ENCODE measurements around the gene BOLA3. TPM values are rescaled to one million over a fixed set of nuclear protein-coding genes. Genes with fewer than 3 reads are reported as not detected.

BOLA3 gene
- total and polyA plus RNA-seq, 2 donors (not counting 1 experiment from before 2014, with no cell fraction given), result 6.5 to 8.5 TPM

DNA sequence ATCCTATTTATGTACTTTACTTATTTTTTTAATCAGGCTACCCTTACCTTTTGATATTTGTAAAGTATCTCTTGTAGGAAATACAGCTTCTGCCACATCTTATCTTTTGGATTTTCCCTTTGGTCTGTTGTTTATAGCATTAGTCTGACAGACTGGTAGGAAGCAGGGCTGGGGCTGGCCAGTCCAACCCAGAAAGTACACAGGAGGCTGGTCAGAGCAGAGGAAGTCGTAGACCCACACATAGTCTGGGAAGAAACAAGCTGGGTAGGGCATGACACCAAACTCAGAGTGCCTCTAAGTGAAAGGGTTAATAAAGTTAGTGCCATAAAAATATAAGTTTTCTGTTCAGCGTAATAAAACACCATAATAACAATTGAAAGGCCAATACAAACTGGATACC, 51.7 kb downstream of the BOLA3 start:
- POLR2A ChIA-PET, result no interaction called here
- H3K4me2 ChIP-seq (replicated peaks; ENCODE audit: low read depth, low read length, poor library complexity, severe bottlenecking), result no peak overlapping the region

DNA sequence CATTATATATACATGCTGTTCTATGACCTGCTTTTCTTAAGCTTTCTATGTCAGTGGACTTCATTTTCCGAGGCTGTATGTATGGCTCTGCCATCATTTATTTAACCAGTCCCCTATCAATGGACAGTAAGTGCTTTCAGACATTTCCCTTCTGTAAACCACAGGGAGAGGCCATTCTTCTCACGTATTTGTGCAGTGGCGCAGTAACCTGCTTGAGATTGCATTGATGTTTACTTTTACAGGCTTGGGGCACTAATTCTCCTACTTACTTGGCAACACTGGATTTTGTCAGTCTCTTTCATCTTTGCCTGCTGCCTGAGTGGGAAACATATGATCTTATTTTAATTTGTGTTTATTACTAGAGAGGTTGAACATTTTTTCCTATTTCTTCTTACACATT, 52.1 kb downstream of the BOLA3 start:
- Histone ChIP-seq H2AFZ (ENCODE audit: insufficient read depth, low read depth, low read length, poor library complexity, severe bottlenecking) (no peak overlapping the region), H3K9me3 (ENCODE audit: control extremely low read depth in 1 of 3, control insufficient read depth in 2 of 3, insufficient read depth in 1 of 3, low read length in 2 of 3) (no peaks in the 10 kb centered on the region), H3K79me2 (ENCODE audit: control insufficient read depth, insufficient read depth, low read length) (no peaks in the 10 kb centered on the region), H4K20me1 (ENCODE audit: control insufficient read depth, insufficient read depth, low read length, poor library complexity, severe bottlenecking) (no peaks in the 10 kb centered on the region), H3K4me1 (ENCODE audit: control insufficient read depth in 2 of 2, insufficient read depth in 2 of 2, low read length in 2 of 2) (no peaks in the 10 kb centered on the region), H3K4me2 (replicated peaks; ENCODE audit: low read depth, low read length, poor library complexity, severe bottlenecking) (no peak overlapping the region), H3K9ac (ENCODE audit: low read length) (no peak overlapping the region), H3K27ac (ENCODE audit: low read length in 2 of 2) (no peak overlapping the region), H3K4me3 (ENCODE audit: control extremely low read depth in 1 of 5, extremely low read depth in 1 of 5, insufficient read depth in 1 of 5, low read depth in 2 of 5, low read length in 4 of 5) (no peak overlapping the region), H3K27me3 (replicated peaks in 1 of 4; ENCODE audit: control extremely low read depth in 1 of 4, control insufficient read depth in 3 of 4, insufficient read depth in 4 of 4, low read length in 3 of 4) (no peaks in the 10 kb centered on the region), H3K36me3 (replicated peaks in 1 of 2; ENCODE audit: control extremely low read depth in 1 of 2, control insufficient read depth in 1 of 2, extremely low read depth in 1 of 2, insufficient read depth in 2 of 2, low read length in 1 of 2) (peaks cover 1 to 70% of the 10 kb centered on the region in 2 experiments)
- 100% methylated on average over 3 of the region's 3 CpGs for WGBS (ENCODE audit: insufficient coverage)
- H3K4me1 Mint-ChIP-seq, result no peaks in the 10 kb centered on the region
- TF ChIP-seq, protein P1, sequence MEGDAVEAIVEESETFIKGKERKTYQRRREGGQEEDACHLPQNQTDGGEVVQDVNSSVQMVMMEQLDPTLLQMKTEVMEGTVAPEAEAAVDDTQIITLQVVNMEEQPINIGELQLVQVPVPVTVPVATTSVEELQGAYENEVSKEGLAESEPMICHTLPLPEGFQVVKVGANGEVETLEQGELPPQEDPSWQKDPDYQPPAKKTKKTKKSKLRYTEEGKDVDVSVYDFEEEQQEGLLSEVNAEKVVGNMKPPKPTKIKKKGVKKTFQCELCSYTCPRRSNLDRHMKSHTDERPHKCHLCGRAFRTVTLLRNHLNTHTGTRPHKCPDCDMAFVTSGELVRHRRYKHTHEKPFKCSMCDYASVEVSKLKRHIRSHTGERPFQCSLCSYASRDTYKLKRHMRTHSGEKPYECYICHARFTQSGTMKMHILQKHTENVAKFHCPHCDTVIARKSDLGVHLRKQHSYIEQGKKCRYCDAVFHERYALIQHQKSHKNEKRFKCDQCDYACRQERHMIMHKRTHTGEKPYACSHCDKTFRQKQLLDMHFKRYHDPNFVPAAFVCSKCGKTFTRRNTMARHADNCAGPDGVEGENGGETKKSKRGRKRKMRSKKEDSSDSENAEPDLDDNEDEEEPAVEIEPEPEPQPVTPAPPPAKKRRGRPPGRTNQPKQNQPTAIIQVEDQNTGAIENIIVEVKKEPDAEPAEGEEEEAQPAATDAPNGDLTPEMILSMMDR (IDR thresholded peaks at IDR 0.05), result no peak
- no peak for TF ChIP-seq EZH2 (IDR thresholded peaks at IDR 0.05; ENCODE audit: borderline replicate concordance, insufficient read depth, low read depth, low read length, poor library complexity, severe bottlenecking)
- no peaks in the 10 kb centered on the region for H3K9me3 Mint-ChIP-seq (ENCODE audit: insufficient read depth)
- no peak for DNase-seq
- H3K27me3 Mint-ChIP-seq, result no peaks in the 10 kb centered on the region
- POLR2A ChIA-PET, result no interaction called here
- no peak overlapping the region for H3K4me3 Mint-ChIP-seq
- CTCF ChIA-PET, result interaction anchor here (0.6 to 1.2 kb wide), 2 partner anchors 171 to 188 kb away, joined by 4 read pairs; no protein-coding TSS in a partner anchor
- no peak overlapping the region for H3K27ac Mint-ChIP-seq
- no peak for ATAC-seq (ENCODE audit: low read depth)
- intact Hi-C loops (cut with micrococcal nuclease), result no loop called here

More for the DNA sequence above, 51.7 kb downstream of the BOLA3 start:
- no peak for DNase-seq
- H3K27me3 Mint-ChIP-seq, result no peaks in the 10 kb centered on the region
- Histone ChIP-seq H3K36me3 (replicated peaks in 1 of 2; ENCODE audit: control extremely low read depth in 1 of 2, control insufficient read depth in 1 of 2, extremely low read depth in 1 of 2, insufficient read depth in 2 of 2, low read length in 1 of 2) (peaks cover 1 to 70% of the 10 kb centered on the region in 2 experiments), H3K9me3 (ENCODE audit: control extremely low read depth in 1 of 3, control insufficient read depth in 2 of 3, insufficient read depth in 1 of 3, low read length in 2 of 3) (no peaks in the 10 kb centered on the region), H3K27ac (ENCODE audit: low read length in 2 of 2) (no peak overlapping the region), H3K4me1 (ENCODE audit: control insufficient read depth in 2 of 2, insufficient read depth in 2 of 2, low read length in 2 of 2) (no peaks in the 10 kb centered on the region), H3K9ac (ENCODE audit: low read length) (no peak overlapping the region), H2AFZ (ENCODE audit: insufficient read depth, low read depth, low read length, poor library complexity, severe bottlenecking) (no peak overlapping the region), H3K79me2 (ENCODE audit: control insufficient read depth, insufficient read depth, low read length) (no peaks in the 10 kb centered on the region), H4K20me1 (ENCODE audit: control insufficient read depth, insufficient read depth, low read length, poor library complexity, severe bottlenecking) (no peaks in the 10 kb centered on the region), H3K4me3 (ENCODE audit: control extremely low read depth in 1 of 5, extremely low read depth in 1 of 5, insufficient read depth in 1 of 5, low read depth in 2 of 5, low read length in 4 of 5) (no peak overlapping the region), H3K27me3 (replicated peaks in 1 of 4; ENCODE audit: control extremely low read depth in 1 of 4, control insufficient read depth in 3 of 4, insufficient read depth in 4 of 4, low read length in 3 of 4) (no peaks in the 10 kb centered on the region)
- H3K4me1 Mint-ChIP-seq, result no peaks in the 10 kb centered on the region
- intact Hi-C loops (cut with micrococcal nuclease), result no loop called here
- no peak overlapping the region for H3K4me3 Mint-ChIP-seq
- ATAC-seq (ENCODE audit: low read depth), result no peak
- CTCF ChIA-PET, result interaction anchor here (0.6 to 1.2 kb wide), 2 partner anchors 171 to 188 kb away, joined by 4 read pairs; no protein-coding TSS in a partner anchor
- peak overlapping the region; percentile 37 for H3K27ac Mint-ChIP-seq
- WGBS (ENCODE audit: insufficient coverage), result 80% methylated on average over 1 of the region's 2 CpGs
- no peaks in the 10 kb centered on the region for H3K9me3 Mint-ChIP-seq (ENCODE audit: insufficient read depth)
- TF ChIP-seq, protein P1 (IDR thresholded peaks at IDR 0.05), result no peak
- no peak for TF ChIP-seq EZH2 (IDR thresholded peaks at IDR 0.05; ENCODE audit: borderline replicate concordance, insufficient read depth, low read depth, low read length, poor library complexity, severe bottlenecking)
